Right lobe of liver (tissue), 6 donors: Measurements from ENCODE around the gene DRD4. TPM values are rescaled to one million over a fixed set of nuclear protein-coding genes. Genes with fewer than 3 reads are reported as not detected.

Experiments
- ATAC-seq, 4 donors: fragments of 200-7000 bp; cut with Tn5 transposase; one replicate each; pipeline ENCODE4 v1.9.1; 2020; ENCODE audit warnings: mild to moderate bottlenecking in 4 of 4, moderate library complexity in 4 of 4
- DNase-seq, 3 donors: peaks; one replicate each; pipeline ENCODE4 v3.0.0-alpha.2; 2020
- H3K27ac ChIP-seq, 3 donors: fragments of 200-600 bp; one replicate each; pipeline ENCODE4 v1.8.0; 2022
- H3K27me3 ChIP-seq, 2 donors: fragments of 200-600 bp; one replicate each; pipeline ENCODE4 v1.8.0; 2022
- H3K36me3 ChIP-seq, 4 donors: fragments of 200-600 bp; sonication (generic) in 1 of 4; one replicate each; pipeline versions ENCODE4 v1.5.1 to v1.8.0; 2017 to 2022; ENCODE audit warnings: control low read depth in 1 of 4
- H3K4me1 ChIP-seq, 4 donors: fragments of 200-600 bp; sonication (generic) in 1 of 4; one replicate each; pipeline versions ENCODE4 v1.5.1 to v1.8.0; 2017 to 2022; ENCODE audit warnings: control low read depth in 1 of 4
- H3K4me3 ChIP-seq, 3 donors: fragments of 200-600 bp; one replicate each; pipeline ENCODE4 v1.8.0; 2022
- H3K9me3 ChIP-seq, 4 donors: fragments of 200-600 bp; sonication (generic) in 1 of 4; one replicate each; pipeline versions ENCODE4 v1.5.1 to v1.8.0; 2017 to 2022; ENCODE audit warnings: control low read depth in 1 of 4
- CTCF ChIP-seq, 4 donors: fragments of 200-600 bp in 3 of 4; fragments of 450-650 bp in 1 of 4; IDR thresholded peaks; one replicate each; pipeline versions ENCODE4 v1.5.1 to v1.8.0; 2016 to 2022; ENCODE audit warnings: antibody characterized with exemption in 4 of 4, mild to moderate bottlenecking in 2 of 4
- POLR2A ChIP-seq: fragments of 450-650 bp; IDR thresholded peaks from one replicate; pipeline ENCODE4 v1.6.1; 2017; ENCODE audit warnings: antibody characterized with exemption, mild to moderate bottlenecking
- WGBS: methylation state at CpG from one replicate; pipeline ENCODE4 v1.1.6; 2018; ENCODE audit warnings: low coverage, low lambda C conversion rate; ENCODE audit not compliant: insufficient coverage; ENCODE audit errors: missing lambda C conversion rate; 5-methylcytosine and 5-hydroxymethylcytosine counted together
- intact Hi-C, 2 donors: fragments of 100-400 bp; cut with DNase I; formaldehyde crosslinking; loops; one replicate each; pipeline versions ENCODE4 v1.11.2 to v1.14.1; 2022
- total RNA-seq, 6 experiments: library from RNA; depleted of rRNA in 2 of 6; stranded (reverse); fragments of >200 nt in 2 of 6; fragmentation: NEBNext Ultra II Directional in 3 of 6; extraction: Animal tissue kit (Norgen Biotek cat#: 25700) in 3 of 6; gene quantifications; one replicate each; pipeline versions ENCODE4 v1.1.0 to v1.2.4, GENCODE V29; 2016 to 2023
- donor health status: DM: no; HTN: yes; CAD: no.
- donor health status: DM: no; HTN: no; CAD: no.
- donor health status: DM: no; HTN: no; CAD: no.
- donor health status: DM: no; HTN: yes; CAD: no.
- donor health status: DM: no; HTN: yes; CAD: no.

DRD4 gene
- total RNA-seq, 6 experiments from 2014 or later = 0.31 to 0.90 (median 0.41) TPM; not detected in 2

GRCh38 chr11:641806-642370 lies 4.8 kb downstream of the DRD4 start:
- H3K36me3 ChIP-seq = no peaks in the 10 kb centered on the region
- H3K4me3 ChIP-seq = no peak overlapping the region
- H3K4me1 ChIP-seq = peaks cover 0 to 13% (median under 1%) of the 10 kb centered on the region in 4 donors
- TF ChIP-seq CTCF (IDR thresholded peaks at IDR 0.05) (no peak), POLR2A (no peak)
- intact Hi-C loops = no loop called here
- ATAC-seq (no peak), DNase-seq (no peak)
- no peaks in the 10 kb centered on the region for H3K9me3 ChIP-seq
- H3K27me3 ChIP-seq = no peaks in the 10 kb centered on the region
- WGBS = 80% methylated on average over 2 of the region's 19 CpGs
- H3K27ac ChIP-seq = no peak overlapping the region

- Histone ChIP-seq H3K27me3 (no peaks in the 10 kb centered on the region), H3K9me3 (no peaks in the 10 kb centered on the region), H3K36me3 (no peaks in the 10 kb centered on the region), H3K27ac (no peak overlapping the region), H3K4me1 (peaks cover 0 to 14% (median 4%) of the 10 kb centered on the region in 4 donors), H3K4me3 (no peak overlapping the region)
- DNase-seq (no peak), ATAC-seq (no peak)
- no CpG with 5 or more reads among the region's 9 CpGs for WGBS
- intact Hi-C loops = no loop called here
- TF ChIP-seq CTCF (IDR thresholded peaks at IDR 0.05) (no peak), POLR2A (no peak)
Observed at GRCh38 chr11:643366-643765, 6.3 kb downstream of the DRD4 start.

- no peak for ATAC-seq
- no peak overlapping the region for H3K4me3 ChIP-seq
- WGBS = 40% methylated on average over 1 of the region's 50 CpGs
- DNase-seq = no peak
- TF ChIP-seq CTCF (IDR thresholded peaks at IDR 0.05) = no peak
- TF ChIP-seq POLR2A = no peak
- H3K36me3 ChIP-seq = no peaks in the 10 kb centered on the region
- H3K27me3 ChIP-seq = no peaks in the 10 kb centered on the region
- no peak overlapping the region for H3K27ac ChIP-seq
- H3K9me3 ChIP-seq = no peaks in the 10 kb centered on the region
- intact Hi-C loops = no loop called here
- H3K4me1 ChIP-seq = peaks cover 0 to 14% (median 5%) of the 10 kb centered on the region in 4 donors
Observed at GRCh38 chr11:643849-644738, 7.0 kb downstream of the DRD4 start.

- no peak for DNase-seq
- H3K36me3 ChIP-seq = no peaks in the 10 kb centered on the region
Observed at GRCh38 chr11:645536-645935, 8.5 kb downstream of the DRD4 start.

More at GRCh38 chr11:645536-645935, 8.5 kb downstream of the DRD4 start:
- Histone ChIP-seq H3K27ac (no peak overlapping the region), H3K27me3 (no peaks in the 10 kb centered on the region), H3K4me1 (peaks cover 0 to 14% (median 5%) of the 10 kb centered on the region in 4 donors), H3K4me3 (no peak overlapping the region), H3K9me3 (no peaks in the 10 kb centered on the region)
- no peak for TF ChIP-seq CTCF (IDR thresholded peaks at IDR 0.05)
- no peak for TF ChIP-seq POLR2A
- WGBS = 73% methylated on average over 9 of the region's 16 CpGs
- ATAC-seq = no peak
- intact Hi-C loops = no loop called here
